Hematopoietic multipotent progenitor cell treated with erythropoietin and hydrocortisone succinate and interleukin-3 and kit ligand, for 4 days (in vitro differentiated cells): ENCODE results near the gene RPS8.
"Not testable (repeated sequence)": the region's sequence is repeated elsewhere in the genome, so short reads cannot be mapped to it uniquely, and the experiment has no call there.

Experiments
- DNase-seq: peaks from one replicate; pipeline ENCODE4 v3.0.0-alpha.2; 2015

RPS8 gene

GRCh38 chr1:44820328-44821239 is 45.2 kb downstream of the RPS8 start:
- no peak for DNase-seq

GRCh38 chr1:44821240-44821715 is 45.9 kb downstream of the RPS8 start:
- DNase-seq = no peak

- no peak for DNase-seq
Measured at GRCh38 chr1:44822131-44822701, 46.9 kb downstream of the RPS8 start.

GRCh38 chr1:44822981-44823451 is 47.7 kb downstream of the RPS8 start:
- DNase-seq = no peak

- DNase-seq = not testable (repeated sequence)
Measured at GRCh38 chr1:44824392-44824791, 49.1 kb downstream of the RPS8 start.

GRCh38 chr1:44826375-44827196 is 51.2 kb downstream of the RPS8 start:
- DNase-seq = peak; percentile 85

- peak; percentile 50 for DNase-seq
Measured at GRCh38 chr1:44827197-44828002, 52.1 kb downstream of the RPS8 start.

GRCh38 chr1:44828003-44828651 is 52.8 kb downstream of the RPS8 start:
- no peak for DNase-seq
